Activated gamma-delta T cell treated with anti-CD3 and anti-CD28 coated beads, Interleukin-2, amount 50 U/mL, for 16 hours (primary cell): ENCODE data around the gene NAGPA.

Source experiments
- DNase-seq: peaks from one replicate; pipeline ENCODE4 v3.0.0-alpha.2; 2020; ENCODE audit warnings: low read depth

NAGPA gene

GRCh38 chr16:5027086-5027485 is 6.6 kb downstream of the NAGPA start:
- no peak for DNase-seq

- no peak for DNase-seq
Measured at GRCh38 chr16:5026664-5027063, 7.1 kb downstream of the NAGPA start.

DNA sequence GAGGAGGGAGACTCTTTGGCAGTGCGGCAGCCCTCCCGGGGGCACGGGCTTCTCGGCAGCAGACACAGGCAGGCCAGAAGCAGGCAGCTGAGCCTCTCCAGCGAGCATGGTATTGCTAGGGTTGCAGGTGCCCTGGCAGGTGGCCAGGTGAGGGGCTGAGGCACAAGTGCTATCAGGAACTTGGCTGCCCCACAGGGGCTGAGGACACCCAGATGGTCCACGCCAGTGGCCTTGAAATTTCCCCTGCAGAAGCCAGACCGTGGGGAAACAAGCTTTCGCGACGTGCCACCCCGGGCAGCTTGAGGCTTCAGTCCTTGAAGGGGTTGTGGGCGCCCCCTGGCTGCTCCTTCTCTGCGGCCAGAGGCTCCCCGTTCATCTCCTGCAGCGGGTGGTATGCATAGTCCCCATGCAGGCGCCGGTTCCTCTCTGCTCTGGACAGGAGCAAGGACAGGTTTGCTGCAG is 8.5 kb downstream of the NAGPA start:
- no peak for DNase-seq

DNA sequence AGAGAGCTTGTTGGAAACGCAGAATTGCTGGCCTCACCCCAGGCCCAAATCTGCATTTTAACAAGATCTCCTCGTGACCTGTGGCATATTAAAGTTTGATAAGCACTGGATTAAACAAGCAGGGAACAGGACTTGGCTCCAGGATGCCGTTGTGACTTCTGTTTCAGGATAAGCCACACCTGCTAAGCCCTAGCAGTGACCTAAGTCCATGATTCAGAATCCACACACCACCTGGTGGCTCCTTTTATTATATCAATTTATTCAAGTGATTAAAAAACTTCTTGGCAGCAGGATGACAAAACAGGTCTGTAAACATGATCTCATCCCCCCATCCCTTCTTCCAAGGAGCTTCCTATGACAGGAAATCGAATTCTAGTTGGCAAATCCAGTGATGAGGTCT is 9.1 kb downstream of the NAGPA start:
- DNase-seq = no peak

DNA sequence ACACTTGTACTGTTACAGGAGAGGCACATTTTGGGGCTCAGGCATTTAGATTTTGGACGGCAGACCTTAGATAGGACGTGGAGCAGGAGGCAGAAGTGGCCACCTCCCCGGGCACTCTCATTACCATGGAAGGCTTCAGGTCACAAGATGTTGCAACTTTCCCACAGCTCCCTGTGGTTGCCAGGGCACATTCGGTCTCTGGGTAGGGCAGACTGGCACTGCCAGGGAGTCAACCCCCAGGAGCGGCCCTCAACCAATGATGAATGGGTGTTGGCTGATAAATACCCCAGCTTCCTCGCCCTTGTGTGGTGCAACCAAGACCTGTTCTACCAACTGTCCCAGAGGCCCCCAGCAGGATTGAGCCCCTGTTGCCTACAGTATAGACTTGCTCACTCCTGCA is 11.2 kb downstream of the NAGPA start:
- DNase-seq = no peak

GRCh38 chr16:5020551-5020950 is 13.2 kb downstream of the NAGPA start:
- no peak for DNase-seq

DNA sequence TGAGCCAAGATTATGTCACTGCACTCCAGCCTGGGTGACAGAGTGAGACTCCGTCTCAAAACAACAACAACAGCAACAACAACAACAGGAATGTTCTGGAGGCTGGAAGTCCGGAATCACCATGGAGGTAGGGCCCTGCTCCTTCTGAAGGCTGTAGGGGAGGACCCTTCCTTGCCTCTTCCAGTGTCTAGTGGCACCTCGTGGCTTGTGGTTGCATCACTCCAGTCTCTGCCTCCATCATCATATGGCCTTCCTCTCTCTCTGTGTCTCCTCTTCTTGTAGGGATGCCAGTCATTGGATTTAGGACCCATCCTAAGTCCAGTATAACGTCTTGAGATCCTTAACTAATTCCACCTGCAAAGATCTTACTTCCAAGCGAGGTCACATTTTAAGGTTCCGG is 14.0 kb downstream of the NAGPA start:
- no peak for DNase-seq

GRCh38 chr16:5018793-5019192 is 14.9 kb downstream of the NAGPA start:
- DNase-seq = no peak

DNA sequence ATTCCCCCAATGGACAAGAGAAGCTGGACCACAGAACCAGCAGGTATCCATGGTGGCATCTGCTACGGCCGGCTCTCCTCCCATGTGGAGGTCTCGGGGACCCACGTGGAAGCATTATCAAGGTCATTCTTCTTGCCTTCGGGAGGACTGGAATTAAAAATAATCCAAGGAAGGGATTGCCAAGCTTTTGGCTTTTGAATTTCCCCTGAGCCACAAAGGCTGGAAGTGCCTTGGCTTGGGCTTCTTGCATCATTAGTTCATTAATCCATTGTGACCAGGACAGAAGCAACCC is 16.1 kb downstream of the NAGPA start:
- DNase-seq = no peak

- DNase-seq = no peak
Measured at GRCh38 chr16:5016967-5017677, 16.6 kb downstream of the NAGPA start.

DNA sequence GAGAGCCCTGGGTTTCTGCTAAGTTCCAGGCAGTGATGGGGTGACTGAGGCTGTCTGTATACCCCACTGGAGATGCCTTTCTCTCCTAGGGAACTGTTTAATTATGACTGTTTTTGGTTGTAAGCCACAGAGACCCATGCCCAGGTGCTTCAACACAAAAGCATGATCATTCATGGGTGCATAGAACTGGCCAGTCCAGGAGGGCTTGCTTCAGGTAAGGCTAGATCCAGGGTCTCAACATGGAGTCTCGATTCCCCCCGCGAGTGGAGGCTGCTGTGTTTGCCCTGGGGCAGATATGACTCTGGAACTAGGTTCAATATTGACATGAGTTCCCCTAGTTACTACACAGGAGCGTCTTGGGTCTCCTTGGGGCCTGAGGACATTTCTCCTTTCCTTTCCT is 17.8 kb downstream of the NAGPA start:
- DNase-seq = no peak

DNA sequence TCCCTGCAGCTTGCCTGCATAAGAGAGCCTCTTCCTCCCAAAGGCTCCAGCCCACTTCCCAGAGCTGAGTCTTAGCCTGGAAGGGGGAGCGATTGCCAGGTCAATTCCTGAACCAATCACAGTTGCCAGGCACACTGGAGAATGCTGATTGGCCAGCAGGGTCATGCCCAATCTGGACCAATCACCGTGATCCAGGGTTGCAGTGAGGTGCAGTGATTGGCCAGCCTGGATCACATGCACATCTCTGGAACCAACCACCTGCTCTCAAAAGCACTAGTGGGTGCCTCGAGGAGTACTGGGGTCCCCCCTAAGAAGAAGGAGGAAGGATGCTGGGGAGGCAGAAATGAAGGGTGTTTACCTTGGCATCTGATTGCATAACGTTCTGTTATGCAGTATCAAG is 18.4 kb downstream of the NAGPA start:
- no peak for DNase-seq

GRCh38 chr16:5012887-5013286 is 20.8 kb downstream of the NAGPA start:
- no peak for DNase-seq

DNA sequence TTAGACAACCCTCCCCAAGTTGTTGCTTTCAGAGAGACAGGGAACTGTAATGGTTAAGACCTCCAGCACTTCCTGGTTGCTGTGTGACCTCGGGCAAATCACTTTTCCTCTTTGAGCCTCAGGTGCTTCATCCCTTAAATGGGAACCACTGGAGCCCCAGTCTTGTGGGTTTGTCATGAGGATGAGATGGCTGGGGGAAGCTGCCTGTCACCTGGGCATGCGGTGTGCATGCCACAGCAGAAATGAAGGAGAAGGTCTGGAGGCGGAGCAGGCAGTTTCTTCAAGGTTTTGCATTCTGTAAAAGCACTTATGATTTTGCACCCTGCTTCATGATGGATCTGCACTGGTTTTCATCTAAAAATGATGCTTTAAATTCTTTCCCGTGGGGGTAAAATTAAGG is 22.1 kb downstream of the NAGPA start:
- DNase-seq = no peak

DNA sequence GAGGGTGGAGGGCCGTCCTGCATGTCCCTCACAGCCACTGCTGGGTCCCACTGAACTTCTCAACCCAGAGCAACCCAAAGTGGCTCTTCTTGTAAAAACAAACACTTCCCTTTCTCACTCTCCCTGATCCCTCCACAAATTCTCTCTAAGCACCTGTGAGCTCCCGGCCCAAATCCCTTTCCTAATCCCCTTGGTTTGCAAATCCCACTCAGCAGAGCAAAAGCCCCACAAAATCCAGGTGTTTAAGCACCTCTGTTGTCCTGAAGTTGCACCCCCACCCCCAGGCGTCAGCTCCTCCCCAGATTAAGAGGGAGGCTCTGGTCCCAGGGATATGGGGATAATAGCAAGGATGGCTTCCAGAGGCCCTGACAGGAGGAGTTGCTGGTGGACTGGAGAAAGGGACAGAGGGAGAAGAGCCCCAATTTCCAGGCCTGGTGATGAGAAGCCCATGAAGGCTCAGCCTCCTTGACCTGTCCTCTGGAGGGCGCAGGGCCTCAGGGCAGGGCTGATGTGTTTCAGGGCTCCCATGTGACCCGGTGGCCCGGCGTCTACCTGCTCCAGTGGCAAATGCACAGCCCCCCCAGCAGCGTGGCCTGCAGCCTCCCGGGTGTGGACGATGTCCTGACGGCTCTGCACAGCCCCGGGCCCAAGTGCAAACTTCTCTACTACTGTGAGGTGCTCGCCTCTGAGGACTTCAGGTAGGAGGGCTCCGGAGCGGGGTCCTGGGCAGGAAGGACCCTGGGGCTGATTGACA is 23.0 kb downstream of the NAGPA start:
- DNase-seq = no peak

DNA sequence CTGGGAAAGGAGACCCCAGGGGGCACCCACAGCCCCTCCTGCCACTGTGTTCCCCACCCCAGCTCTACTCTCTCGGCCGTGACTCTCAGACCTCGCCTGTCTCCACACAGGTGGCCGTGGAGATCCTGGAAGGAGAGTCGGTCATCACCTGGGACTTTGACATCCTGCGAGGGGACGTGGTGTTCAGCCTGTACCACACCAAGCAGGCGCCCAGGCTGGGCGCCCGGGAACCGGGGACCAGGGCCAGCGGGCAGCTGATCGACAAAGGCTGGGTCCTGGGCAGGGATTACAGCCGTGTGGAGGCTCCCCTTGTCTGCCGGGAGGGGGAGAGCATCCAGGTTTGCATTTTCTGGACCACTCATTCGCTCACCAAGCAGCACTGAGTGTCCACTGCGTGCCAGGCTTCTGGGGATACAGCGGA is 25.4 kb downstream of the NAGPA start:
- DNase-seq = no peak

- no peak for DNase-seq
Measured at GRCh38 chr16:5007256-5007655, 26.5 kb downstream of the NAGPA start.

DNA sequence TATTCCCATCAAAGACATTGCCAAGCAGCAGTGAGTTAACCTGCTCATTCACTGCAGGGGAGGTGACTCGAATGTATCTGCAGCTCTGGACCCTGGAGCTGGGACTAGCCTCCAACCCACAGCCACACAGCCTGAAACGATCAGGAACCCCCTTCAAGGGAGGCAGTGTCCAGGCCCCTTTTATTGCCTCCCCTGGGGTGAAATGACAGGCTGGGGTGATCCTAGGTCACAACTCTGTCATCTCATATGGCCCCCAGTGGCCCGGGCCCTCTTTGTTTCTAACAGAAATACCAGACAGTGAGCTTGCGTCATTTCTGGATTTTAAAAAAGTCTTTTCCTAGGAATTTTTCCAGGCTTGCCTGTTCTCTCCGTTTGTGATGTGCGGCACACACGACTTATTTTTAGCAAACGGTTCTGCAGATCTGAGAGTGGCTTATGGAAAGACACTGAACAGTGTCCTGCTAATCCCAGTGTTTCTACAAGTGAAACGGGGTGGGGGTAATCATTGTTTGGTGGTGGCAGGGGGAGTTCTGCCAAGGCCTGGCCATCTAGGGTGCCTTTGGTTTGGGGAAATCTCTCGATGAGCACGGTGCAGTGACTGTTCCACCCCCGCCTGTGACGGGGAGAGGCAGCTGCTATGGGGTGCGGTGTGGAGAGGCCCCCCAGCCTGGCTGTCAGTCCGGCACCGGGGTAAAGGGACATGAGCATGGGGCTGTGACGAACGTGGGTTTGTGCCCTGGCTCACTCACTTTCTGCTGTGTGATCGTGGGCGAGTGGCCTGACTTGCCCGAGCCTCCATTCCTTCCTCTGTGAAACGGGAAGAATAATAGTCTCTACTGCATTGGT is 27.2 kb downstream of the NAGPA start:
- DNase-seq = no peak

DNA sequence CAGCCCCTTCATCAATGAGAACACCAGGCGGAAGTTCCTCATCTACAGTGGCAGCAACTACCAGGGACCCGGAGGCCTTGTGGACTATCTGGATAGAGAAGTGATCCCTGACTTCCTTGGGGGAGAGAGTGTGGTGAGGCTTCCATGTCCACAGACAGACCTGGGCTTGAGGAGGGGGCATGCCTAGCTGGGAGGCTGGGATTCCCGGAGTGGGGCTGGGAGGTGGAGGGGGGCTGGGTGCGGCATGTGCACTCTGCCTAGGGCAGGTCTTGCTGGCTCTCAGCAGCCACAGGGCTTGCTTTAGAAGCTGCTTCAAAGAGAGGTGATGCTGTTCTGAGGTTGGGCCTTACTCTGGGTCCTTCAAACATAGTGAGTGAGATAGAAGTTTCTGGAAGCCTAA is 27.8 kb downstream of the NAGPA start:
- no peak for DNase-seq

- DNase-seq = no peak
Measured at GRCh38 chr16:5004311-5004710, 29.4 kb downstream of the NAGPA start.

DNA sequence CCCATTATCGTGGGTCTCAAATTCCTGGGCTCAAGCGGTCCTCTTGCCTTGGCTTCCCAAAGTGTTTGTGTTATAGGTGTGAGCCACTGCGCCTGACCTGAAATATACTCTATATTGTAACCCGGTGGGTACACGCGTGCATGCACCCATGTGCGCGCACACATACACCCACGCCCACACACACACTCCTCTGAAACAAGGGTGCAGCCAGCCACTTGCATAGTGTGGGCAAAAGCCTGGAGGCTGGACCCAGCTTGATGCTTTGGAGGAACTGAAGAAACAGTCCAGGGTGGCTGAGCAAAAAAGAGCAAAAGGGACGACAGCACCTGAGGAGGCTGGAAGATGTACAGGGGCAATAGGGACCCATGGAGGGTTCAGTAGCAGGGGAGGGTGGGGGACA is 29.9 kb downstream of the NAGPA start:
- DNase-seq = no peak

DNA sequence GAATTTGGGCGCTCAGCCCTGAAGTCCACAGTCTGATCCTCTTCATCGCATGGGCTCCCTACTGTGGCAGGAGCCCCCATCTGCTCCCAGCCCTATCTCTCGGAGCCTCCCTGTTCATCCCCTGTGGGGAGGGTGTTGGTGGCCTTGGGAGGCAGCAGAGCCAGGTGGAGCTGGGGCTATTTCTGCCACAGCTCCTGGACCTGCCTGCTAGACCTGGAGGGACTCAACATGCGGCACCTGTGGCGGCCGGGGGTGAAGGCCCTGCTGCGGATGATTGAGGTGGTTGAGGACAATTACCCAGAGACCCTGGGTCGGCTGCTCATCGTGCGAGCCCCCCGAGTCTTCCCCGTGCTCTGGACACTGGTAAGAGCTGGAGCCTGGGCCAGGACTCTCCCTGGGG is 30.5 kb downstream of the NAGPA start:
- DNase-seq = no peak

DNA sequence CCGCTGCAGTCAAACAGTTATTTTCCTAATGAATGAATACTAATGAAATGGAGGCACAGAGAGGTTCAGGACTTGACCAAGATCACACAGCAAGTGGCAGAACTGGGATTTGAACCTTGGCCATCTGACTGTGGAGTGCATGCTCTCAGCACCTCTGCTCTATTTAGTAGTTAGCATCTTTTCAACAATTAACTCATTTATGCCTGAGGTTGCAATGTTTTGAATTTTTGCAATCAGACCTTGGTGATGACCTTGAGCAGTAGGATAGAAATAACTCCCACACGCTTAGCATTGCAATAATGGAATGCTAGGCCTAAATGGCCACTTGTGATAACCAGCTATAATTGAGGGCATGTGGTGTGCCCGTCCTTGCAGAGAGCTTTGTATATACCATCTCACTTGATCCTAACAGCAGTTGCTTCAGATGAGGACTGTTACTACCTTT is 31.0 kb downstream of the NAGPA start:
- DNase-seq = no peak
